DMS114 treated with DMSO at 0.1 percent for 48 hours (cell line): Measurements from ENCODE around the gene MCOLN2.
"Not testable (repeated sequence)": the region's sequence is repeated elsewhere in the genome, so short reads cannot be mapped to it uniquely, and the experiment has no call there.

Experiments used
- DNase-seq: peaks from one replicate; lab custom pipeline; 2025; ENCODE audit not compliant: unreplicated experiment; lab: John Stamatoyannopoulos, UW

Gene MCOLN2

GRCh38 chr1:84944767-84945486 lies 52.0 kb downstream of the MCOLN2 start:
- DNase-seq: peak; percentile 96

GRCh38 chr1:84941843-84942242 lies 55.1 kb downstream of the MCOLN2 start:
- DNase-seq: no peak

GRCh38 chr1:84940481-84940880 lies 56.4 kb downstream of the MCOLN2 start:
- no peak for DNase-seq

- DNase-seq: no peak
Observed at GRCh38 chr1:84939761-84940160, 57.2 kb downstream of the MCOLN2 start.

- no peak for DNase-seq
Observed at GRCh38 chr1:84939151-84939550, 57.8 kb downstream of the MCOLN2 start.

- DNase-seq: peak; percentile 46
Observed at GRCh38 chr1:84936116-84936810, 60.6 kb downstream of the MCOLN2 start.

- DNase-seq: no peak
Observed at GRCh38 chr1:84933011-84933611, 63.8 kb downstream of the MCOLN2 start.

- DNase-seq: no peak
Observed at GRCh38 chr1:84930831-84931230, 66.1 kb downstream of the MCOLN2 start.

GRCh38 chr1:84930329-84930728 lies 66.6 kb downstream of the MCOLN2 start:
- no peak for DNase-seq

- DNase-seq: no peak
Observed at GRCh38 chr1:84929581-84929980, 67.3 kb downstream of the MCOLN2 start.

GRCh38 chr1:84928979-84929378 lies 67.9 kb downstream of the MCOLN2 start:
- DNase-seq: no peak

- DNase-seq: no peak
Observed at GRCh38 chr1:84923317-84923716, 73.6 kb downstream of the MCOLN2 start.

- DNase-seq: no peak
Observed at GRCh38 chr1:84920159-84920558, 76.8 kb downstream of the MCOLN2 start.

GRCh38 chr1:84919461-84919970 lies 77.4 kb downstream of the MCOLN2 start:
- no peak for DNase-seq

- DNase-seq: no peak
Observed at GRCh38 chr1:84918726-84919336, 78.1 kb downstream of the MCOLN2 start.

- no peak for DNase-seq
Observed at GRCh38 chr1:84916897-84917296, 80.0 kb downstream of the MCOLN2 start.

- DNase-seq: no peak
Observed at GRCh38 chr1:84913555-84913892, 83.4 kb downstream of the MCOLN2 start.

GRCh38 chr1:84912726-84913554 lies 84.0 kb downstream of the MCOLN2 start:
- no peak for DNase-seq

GRCh38 chr1:84908746-84909464 lies 88.0 kb downstream of the MCOLN2 start:
- not testable (repeated sequence) for DNase-seq
